ENCODE data around the gene DGKB.

Gene DGKB

DNA sequence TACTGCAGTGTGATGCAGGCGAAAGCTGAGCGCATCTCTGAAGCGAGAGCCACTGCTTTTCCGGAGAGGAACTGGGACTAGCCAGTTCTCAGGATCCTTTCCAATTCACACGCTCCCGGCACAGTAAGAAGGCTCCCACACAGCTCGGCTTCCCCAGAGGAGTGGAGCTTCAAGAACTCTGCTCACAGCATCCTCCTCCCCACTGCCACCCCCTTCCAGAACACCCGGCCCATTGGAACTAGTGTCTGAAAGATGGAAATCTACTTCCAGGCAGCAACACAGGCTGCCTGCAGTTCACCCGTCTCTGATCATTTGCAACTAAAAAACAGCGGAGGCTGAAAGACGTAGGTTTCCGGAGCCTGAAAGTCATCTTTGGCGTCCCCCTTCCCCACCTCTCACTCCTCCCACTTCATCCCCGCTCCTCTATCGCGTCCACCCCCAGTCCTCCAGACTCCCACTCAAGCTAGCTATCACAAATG lies at the start of gene DGKB:
Gene DGKB (minus strand): TSS at position 163 of the 479 bp plus-strand sequence.
- no peak for DNase-seq (ENCODE audit: low spot score)
- TF ChIP-seq, protein P1, sequence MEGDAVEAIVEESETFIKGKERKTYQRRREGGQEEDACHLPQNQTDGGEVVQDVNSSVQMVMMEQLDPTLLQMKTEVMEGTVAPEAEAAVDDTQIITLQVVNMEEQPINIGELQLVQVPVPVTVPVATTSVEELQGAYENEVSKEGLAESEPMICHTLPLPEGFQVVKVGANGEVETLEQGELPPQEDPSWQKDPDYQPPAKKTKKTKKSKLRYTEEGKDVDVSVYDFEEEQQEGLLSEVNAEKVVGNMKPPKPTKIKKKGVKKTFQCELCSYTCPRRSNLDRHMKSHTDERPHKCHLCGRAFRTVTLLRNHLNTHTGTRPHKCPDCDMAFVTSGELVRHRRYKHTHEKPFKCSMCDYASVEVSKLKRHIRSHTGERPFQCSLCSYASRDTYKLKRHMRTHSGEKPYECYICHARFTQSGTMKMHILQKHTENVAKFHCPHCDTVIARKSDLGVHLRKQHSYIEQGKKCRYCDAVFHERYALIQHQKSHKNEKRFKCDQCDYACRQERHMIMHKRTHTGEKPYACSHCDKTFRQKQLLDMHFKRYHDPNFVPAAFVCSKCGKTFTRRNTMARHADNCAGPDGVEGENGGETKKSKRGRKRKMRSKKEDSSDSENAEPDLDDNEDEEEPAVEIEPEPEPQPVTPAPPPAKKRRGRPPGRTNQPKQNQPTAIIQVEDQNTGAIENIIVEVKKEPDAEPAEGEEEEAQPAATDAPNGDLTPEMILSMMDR (IDR thresholded peaks at IDR 0.05): no peak
- Histone ChIP-seq H3K27ac (no peak within 1 kb of the TSS), H3K4me3 (peak within 1 kb of the TSS; percentile 57)

DNA sequence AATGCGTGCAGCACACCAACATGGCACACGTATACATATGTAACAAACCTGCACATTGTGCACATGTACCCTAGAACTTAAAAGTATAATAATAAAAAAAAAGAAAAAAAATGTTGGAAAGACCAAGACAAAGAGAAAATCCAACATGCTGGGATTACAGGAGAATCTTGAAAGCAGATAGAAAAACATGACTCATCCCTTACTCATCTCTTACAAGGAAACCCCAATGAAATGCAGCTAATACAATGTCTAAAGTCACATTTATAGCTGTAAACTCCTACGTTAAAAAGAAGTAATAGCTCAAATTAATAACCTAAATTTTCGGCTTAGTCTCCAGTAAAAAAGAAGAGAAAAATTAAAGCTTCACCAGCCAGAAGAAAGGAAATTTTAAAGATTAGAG lies 47.5 kb upstream of the DGKB start:
- TF ChIP-seq, protein P1 (IDR thresholded peaks at IDR 0.05): no peak
- H3K27ac ChIP-seq: no peak overlapping the region
- no peak overlapping the region for H3K4me3 ChIP-seq
- DNase-seq (ENCODE audit: low spot score): no peak

DNA sequence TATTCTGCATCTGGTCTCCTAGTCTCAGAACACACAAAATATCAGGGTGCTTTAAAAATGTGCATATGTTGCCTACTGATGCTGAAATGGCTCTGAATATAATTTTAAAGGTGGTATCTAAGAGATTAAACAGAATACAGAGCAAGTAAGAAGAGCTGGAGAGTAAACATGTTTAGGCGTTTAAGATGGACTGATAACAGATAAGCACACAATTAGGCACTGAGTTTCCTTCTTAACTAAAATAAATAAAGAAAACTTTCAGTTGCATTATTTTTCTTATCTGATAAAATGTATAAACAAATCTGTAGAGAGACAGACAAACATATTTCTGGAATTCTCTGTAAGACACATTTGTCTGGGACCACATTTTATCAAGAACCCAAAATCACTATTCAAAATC lies 35.6 kb upstream of the DGKB start:
- TF ChIP-seq, protein P1 (IDR thresholded peaks at IDR 0.05): no peak
- Histone ChIP-seq H3K4me3 (no peak overlapping the region), H3K27ac (no peak overlapping the region)
- no peak for DNase-seq (ENCODE audit: low spot score)

DNA sequence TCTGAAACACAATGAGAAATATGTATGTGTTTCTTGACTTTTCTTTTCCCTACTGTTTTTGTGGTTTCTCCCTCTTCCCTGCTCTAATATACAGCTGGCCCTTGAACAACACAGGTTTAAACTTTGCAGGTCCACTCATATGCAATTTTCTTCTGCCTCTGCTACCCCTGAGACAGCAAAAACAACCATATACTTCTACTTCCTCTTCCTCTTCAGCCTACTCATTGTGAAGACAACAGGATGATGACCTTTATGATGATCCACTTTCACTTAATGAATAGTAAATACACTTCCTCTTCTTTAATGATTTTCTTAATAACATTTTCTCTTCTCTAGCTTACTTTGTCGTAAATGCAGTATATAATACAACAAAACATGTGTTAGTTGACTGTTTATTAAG lies 35.0 kb upstream of the DGKB start:
- DNase-seq (ENCODE audit: low spot score): no peak
- no peak overlapping the region for H3K27ac ChIP-seq
- TF ChIP-seq, protein P1 (IDR thresholded peaks at IDR 0.05): no peak
- H3K4me3 ChIP-seq: no peak overlapping the region

DNA sequence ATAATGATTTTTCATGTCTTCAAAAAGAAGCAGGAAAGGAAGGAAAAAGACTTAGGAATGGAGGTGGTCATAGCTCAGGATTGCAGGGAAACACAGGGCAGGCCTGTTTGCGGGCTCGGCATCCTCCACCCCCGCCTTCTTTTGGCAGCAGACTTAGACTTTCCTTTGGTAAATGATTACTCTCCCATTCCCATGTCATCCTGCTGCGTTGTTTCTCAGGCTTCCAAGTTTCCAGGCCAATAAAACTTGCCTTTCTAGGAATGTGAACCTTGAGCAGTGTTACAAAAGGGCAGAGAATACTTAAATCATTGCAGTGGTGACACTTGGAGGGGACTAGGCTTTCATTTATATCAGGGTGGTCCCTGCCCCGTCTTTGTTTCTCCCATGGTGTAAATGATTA lies 34.0 kb upstream of the DGKB start:
- Histone ChIP-seq H3K4me3 (no peak overlapping the region), H3K27ac (no peak overlapping the region)
- TF ChIP-seq, protein P1 (IDR thresholded peaks at IDR 0.05): no peak
- no peak for DNase-seq (ENCODE audit: low spot score)

DNA sequence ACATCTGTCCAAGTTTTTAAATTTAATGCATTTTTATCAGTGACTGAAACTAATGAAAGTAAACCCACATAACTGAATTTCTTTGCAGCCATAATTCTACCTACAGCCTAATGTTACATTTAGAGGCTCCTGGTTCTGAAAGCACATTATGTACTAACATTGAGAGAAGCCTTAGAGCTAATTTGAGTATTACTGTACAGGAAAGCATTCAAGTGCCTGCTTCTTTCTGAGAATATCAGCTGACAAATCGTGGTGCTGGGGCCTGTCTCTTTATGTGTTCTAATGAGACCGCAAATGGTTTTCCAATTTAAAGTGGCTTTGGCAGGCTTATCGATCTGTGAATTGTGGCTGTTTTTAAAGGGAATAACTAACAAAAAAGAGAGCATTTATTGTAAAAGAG lies 32.3 kb upstream of the DGKB start:
- DNase-seq (ENCODE audit: low spot score): no peak
- TF ChIP-seq, protein P1 (IDR thresholded peaks at IDR 0.05): no peak
- no peak overlapping the region for H3K4me3 ChIP-seq
- no peak overlapping the region for H3K27ac ChIP-seq

DNA sequence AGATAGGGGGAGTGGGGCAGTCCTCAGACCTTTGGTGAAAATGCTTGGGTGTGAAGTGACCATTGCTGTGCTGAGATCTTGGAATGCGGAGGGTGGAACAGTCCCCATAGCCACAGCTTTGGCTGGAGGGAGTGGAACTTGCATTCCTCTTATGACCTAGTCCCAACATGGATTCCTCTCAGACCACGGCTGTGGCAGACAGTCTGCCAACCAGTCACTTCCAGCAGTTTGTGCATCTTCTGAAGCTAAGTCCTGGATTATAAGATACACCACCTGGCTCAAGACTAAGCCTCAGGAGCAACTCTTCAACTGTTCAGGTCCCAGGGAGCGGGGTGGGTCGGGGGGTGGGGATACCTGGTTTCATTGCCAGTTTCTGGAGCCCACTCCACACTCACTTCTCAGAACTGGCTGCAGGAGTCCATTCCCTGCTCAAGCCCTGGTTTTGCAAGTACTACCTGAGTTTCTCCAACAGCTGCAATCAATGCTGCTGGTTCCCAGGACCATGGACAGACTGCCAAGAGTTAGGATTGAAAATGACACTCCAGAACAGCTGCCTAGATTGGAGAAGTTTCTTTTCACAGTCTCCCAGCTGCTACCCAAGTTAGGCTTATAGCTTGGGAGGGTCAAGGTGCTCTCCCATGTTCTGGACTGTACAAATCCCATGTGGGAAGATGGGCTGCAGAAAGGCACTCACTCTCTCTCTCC lies 29.1 kb upstream of the DGKB start:
- no peak overlapping the region for H3K27ac ChIP-seq
- DNase-seq (ENCODE audit: low spot score): no peak
- TF ChIP-seq, protein P1 (IDR thresholded peaks at IDR 0.05): no peak
- no peak overlapping the region for H3K4me3 ChIP-seq
